Fibroblast of skin of abdomen (primary cell): ENCODE results near the gene MEIOC.
"Not testable (repeated sequence)": the region's sequence is repeated elsewhere in the genome, so short reads cannot be mapped to it uniquely, and the experiment has no call there.

Experiments
- DNase-seq: peaks from one replicate; pipeline ENCODE4 v3.0.0-alpha.2; 2013

Gene MEIOC

DNA sequence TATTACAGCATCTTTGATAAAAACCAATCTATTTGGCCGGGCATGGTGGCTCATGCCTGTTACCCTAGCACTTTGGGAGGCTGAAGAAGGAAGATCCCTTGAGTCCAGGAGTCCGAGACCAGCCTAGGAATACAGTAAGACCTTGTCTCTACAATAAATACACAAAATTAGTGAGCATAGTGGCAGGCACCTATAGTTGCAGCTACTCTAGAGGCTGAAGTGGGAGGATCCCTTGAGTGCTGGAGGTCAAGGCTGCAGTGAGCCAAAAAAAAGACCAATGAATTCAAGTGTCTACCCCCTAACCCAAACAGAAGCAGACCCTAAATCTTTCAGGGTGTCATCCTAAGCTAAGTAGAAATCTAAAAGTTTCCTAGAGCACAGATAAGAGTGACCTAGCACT lies 7.3 kb upstream of the MEIOC start:
- no peak for DNase-seq

DNA sequence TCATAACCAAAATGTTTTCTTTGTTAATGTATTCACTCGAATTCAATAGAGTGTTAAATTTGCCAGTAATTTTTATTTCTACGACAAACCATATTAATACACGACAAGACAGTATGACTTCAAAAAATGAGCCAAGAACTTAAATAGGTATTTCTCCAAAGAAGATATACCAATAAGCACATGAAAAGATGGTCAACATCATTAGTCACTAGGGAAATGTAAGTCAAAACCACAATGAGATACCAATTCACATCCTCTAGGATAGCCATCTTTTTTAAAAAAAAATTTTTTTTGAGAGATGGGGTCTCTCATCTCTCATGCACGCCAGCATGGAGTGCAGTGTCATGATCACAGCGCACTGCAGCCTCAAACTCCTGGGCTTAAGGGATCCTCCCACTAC lies 5.0 kb upstream of the MEIOC start:
- no peak for DNase-seq

GRCh38 chr17:44652727-44653126 lies 3.5 kb upstream of the MEIOC start:
- DNase-seq, result no peak

DNA sequence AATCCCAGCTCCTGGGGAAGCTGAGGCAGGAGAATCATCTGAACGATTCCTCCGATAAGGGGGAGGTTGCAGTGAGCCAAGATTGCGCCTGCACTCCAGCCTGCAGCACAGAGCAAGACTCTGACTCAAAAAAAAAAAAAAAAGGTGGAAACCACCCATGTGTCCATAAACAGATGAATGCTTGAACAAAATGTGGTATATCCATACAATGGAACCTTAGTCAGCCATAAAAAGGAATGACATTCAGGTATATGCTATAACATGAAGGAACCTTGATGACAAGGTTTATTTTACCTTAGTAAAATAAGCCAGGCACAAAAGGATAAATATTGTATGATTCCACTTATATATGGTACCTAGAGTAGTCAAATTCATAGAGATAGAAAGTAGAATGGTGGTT lies 2.9 kb upstream of the MEIOC start:
- DNase-seq, result no peak

GRCh38 chr17:44653954-44654353 lies 2.3 kb upstream of the MEIOC start:
- no peak for DNase-seq

DNA sequence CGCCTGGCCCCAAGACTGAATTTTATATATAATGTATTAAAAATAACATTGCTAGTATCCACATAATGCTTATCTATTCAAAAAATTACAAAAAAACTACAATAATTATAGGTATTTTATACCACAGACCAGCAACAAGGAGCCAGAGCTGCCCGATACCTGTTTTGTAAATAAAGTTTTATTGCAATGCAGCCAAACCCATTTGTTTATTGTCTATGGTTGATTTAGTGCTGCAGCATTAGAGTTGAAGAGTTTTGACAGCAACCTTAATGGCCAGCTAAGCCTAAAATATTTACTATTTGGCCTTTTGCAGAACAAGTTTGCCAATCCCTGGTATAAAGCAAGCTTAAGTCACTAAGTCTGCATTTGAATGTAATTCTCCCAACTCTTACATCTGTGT lies 5.6 kb downstream of the MEIOC start:
- no peak for DNase-seq

GRCh38 chr17:44663095-44663494 lies 6.8 kb downstream of the MEIOC start:
- DNase-seq, result no peak

GRCh38 chr17:44664867-44665266 lies 8.6 kb downstream of the MEIOC start:
- peak; percentile 9 for DNase-seq

DNA sequence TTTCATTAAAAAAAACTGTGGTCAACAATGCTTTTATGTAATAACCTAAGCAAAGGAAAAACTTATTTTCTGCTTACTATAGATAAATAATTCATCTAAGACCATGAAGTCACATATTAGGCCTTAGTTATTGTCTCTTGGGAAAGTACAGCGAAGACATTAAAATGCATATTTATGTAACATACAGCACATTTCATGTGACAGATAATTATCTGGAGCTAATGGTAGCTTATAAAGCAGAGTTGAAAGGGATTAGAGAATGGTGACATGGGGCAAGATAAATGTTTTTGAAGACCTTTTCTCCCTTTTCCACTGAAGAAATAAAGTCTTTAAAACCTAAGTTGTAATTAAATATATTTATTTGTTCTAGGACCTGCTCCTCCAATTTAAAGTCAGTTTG lies 9.7 kb downstream of the MEIOC start:
- no peak for DNase-seq

- DNase-seq, result peak; percentile 47
These were observed 16.3 kb downstream of the MEIOC start for GRCh38 chr17:44672479-44673093.

DNA sequence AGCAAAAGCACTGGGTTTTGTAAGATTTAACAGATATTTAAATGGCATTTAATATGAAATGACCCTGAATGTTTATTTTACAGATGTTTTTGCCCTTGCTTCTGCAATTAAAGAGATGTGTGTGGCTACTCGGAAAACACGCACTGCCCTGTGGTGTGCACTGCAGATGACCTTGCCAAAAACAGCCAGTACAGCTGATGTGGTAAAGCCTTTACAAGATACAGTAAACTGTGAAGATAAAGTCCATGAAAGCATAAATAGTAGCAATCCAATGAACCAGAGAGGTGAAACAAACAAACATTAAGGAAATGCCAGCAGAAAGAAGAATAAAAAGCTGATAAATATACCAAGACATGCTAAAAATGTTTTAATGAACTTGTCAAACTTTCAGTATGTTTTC lies 17.6 kb downstream of the MEIOC start:
- DNase-seq, result no peak

DNA sequence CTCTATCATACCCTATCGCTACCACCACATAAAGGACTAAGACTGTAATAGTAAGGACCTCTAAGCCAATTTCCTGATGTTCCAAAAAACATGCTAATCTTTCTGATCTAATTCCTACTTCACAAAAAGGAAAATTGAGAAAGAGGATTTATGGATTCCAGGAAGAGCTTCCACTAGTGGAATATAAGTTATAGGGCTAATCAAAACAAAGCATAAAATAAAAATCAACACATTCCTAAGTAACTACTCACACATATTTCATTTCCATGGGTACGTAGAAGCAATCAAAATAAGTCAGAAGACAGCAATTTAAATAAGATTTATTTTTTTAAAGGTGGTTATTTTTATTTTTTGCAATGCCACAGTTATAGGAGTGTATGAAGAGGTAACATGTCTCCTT lies 20.9 kb downstream of the MEIOC start:
- DNase-seq, result peak; percentile 28

GRCh38 chr17:44683303-44683702 lies 27.0 kb downstream of the MEIOC start:
- DNase-seq, result not testable (repeated sequence)

DNA sequence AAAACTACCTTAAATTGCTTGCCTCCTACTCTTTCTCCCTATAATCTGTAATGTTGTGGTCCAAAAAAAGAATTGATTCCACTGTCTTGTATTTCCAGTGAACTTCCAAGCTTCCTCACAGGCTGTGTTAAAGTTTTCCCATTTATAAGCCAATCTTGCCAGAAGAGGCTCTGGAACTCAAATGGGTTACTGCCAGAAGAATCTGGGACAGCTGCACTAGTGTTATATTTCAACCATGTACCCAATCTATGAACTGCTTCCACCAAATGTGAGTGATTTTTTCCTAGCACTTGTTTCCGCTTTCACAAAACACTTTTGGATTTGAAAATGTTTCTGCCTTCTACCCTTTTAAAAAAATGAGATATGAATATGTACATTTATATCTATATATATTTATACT lies 31.5 kb downstream of the MEIOC start:
- no peak for DNase-seq

- DNase-seq, result no peak
These were observed 31.9 kb downstream of the MEIOC start for GRCh38 chr17:44688200-44688599.

DNA sequence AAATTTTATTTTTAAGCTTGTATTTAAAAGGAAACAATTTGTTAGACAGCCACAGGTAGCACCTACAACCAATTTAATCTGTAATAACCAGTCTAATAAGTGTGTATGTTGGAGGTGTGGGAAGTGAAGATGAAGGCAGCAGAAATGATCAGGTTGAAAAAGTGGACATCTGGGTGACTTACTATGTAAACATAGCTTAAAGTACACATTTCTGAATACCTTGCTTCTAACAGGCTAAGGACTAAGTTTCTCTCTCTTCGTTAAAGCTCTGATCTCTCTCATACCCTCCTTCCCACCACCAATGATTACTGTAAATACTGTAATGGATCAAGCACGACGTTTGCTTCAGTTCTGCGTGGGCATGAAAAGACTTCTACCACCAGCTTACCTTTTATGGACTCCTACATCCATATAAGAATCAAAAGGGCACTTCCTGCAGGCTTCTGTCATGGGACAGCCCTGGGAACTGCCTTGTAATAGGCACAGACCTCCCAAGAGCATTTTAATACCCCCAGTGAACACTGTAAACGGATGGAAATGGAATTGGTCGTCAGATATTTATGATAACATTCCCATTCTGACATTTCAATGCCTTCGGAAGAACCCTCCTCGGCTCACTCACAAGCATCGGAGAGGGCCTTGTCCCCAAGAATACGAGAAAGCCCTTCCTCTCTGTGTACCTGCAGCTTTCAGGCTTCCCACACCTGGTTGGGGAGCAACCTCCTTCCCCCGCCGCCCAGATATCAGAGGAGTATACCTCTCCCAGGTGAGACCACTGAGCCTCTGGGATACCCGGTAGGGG lies 32.6 kb downstream of the MEIOC start:
- DNase-seq, result no peak

DNA sequence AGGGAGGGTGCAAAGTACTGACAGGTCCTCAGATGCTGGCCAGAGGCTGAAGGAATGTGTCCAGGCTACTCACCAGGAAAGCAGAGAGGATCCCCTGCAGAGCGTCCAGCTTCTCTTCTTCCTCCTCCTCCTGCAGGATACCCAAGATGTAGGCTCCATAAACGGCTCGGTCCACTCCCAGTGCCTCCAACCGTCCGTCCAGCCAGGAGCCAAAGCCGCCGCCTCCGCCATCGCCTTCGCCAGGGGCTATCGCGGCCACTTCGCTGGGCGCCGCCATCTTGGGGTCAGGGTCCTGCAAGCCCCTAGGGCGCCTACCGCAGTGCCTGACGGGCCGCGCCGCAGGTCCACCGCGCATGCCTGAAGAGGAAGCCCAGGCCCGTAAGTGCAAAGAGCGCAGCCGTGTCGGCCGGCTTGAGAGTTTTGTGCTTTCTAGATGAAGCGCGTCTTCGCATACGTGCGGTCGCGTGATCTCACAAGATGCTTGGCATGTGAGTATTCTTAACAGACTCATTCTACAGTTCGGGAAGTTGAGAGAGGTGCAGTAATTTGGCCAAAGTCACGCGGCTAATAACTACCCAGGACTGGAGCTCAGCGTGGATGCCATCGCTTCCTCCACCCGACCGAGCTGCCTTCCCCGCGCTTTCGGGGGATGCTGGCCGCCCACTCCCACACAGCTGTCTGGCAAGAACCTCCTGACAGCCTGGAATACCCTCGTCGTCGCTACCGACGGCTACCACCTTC lies 33.4 kb downstream of the MEIOC start, which contains the start of gene CCDC43:
TSS of gene CCDC43 (minus strand) at position 300 of the 741 bp plus-strand sequence. CDS start at position 277, 23 bp downstream.
- DNase-seq, result peak; percentile 94

GRCh38 chr17:44690746-44691306 lies 34.6 kb downstream of the MEIOC start:
- DNase-seq, result peak; percentile 24

GRCh38 chr17:44693609-44694008 lies 37.3 kb downstream of the MEIOC start:
- no peak for DNase-seq

DNA sequence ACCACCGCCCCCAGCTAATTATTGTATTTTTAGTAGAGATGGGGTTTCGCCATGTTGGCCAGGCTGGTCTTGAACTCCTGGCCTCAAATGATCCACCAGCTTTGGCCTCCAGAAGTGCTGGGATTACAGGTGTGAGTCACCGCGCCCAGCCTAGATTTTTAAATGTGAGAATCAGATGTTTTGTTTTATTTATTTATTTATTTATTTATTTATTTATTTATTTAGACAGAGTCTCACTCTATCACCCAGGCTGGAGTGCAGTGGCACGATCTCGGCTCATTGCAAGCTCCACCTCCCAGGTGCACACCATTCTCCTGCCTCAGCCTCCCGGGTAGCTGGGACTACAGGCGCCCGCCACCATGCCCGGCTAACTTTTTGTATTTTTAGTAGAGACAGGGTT lies 44.0 kb downstream of the MEIOC start:
- not testable (repeated sequence) for DNase-seq

DNA sequence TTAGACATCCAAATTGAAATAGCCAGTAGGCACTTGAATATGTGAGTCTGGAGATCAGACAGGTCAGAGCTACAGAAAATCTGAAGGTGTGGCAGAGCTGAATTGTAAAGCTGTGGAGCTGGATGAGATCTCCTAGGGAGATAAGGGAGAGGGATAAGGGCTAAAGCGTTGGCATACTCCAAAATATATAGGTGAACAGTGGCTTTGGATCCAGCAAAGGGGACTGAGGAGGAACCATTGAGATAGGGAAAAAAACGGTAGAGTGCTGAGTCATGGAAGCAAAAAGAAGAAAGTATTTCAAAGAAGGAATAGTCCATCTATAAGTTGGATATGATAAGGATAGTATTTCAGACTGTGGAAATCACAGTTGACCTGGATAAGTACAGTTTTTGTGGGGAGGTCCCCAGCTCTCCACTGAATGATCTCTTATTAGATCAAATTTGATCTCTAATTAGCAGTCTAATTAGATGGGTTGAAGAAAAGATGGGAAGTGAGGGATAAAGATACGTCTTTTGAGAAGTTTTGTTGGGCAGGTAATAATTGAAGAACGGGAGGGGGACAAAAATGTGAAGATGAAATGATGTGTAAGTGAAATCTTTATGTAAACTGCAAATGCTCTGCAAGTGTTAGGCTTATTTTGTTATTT lies 51.6 kb downstream of the MEIOC start:
- no peak for DNase-seq

DNA sequence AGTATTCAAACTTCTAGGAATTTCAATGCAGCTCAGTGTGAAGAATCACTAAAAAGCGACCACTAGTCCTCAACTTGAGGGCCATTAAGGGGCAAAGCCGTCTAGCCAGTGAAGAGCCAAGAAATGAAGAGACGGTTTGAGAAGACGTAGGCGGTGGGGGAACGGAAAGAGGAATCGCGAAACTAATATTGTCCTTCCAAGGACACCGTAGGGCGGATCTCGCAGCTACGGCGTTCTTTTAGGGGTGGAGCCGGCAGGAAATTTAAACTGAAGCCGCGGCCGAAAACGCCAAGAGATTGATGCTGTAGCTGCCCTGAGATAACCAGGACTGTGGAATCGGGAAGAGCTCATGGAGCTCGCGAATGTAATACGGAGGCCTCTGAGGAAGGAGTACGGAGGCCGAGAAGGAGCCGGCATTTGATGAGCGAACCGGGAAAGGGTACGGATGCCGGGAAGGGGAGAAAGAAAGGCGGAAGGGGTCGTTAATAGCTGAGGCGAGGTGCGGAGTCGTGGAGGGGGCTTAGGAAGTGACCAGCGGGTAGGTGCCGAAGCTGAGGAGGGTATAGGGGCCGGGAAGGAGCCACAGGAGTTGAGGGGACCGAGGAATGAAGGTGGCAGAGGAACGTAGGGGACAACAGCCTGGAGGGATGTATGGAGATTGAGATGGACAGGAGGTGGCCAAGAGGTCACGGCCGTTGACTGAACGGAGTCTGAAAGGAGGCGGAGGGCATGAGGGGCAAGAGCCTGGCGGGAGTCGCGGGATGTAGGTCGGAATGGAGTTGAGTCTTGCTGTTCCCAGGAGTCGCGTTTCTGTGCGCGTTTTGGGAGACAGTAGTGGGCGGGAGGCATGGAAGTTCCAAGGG lies 52.4 kb downstream of the MEIOC start, which contains the start of gene DBF4B:
TSS of gene DBF4B (plus strand) at position 265 of the 863 bp plus-strand sequence. CDS start at position 421, 156 bp downstream.
- peak; percentile 93 for DNase-seq
